Stimulated activated CD4-positive, alpha-beta T cell treated with anti-CD3 and anti-CD28 coated beads, Interleukin-1b, Interleukin-23, amount 100 ng/mL, for 48 hours (primary cell): Measurements from ENCODE around the gene TXNDC9.
"Not testable (repeated sequence)": the region's sequence is repeated elsewhere in the genome, so short reads cannot be mapped to it uniquely, and the experiment has no call there.

ENCODE experiments used
- DNase-seq: peaks from one replicate; pipeline ENCODE4 v3.0.0-alpha.2; 2020

Gene TXNDC9

GRCh38 chr2:99317873-99318200 is 18.3 kb downstream of the TXNDC9 start:
- not testable (repeated sequence) for DNase-seq

GRCh38 chr2:99317161-99317872 is 18.8 kb downstream of the TXNDC9 start:
- DNase-seq = no peak

GRCh38 chr2:99301097-99301496 is 35.0 kb downstream of the TXNDC9 start, which contains the start of gene LYG1:
Gene LYG1, minus strand, starts transcription at chr2:99301197. Its CDS starts 5,527 bp downstream, at chr2:99295670.
- DNase-seq = not testable (repeated sequence)

GRCh38 chr2:99299580-99299979 is 36.6 kb downstream of the TXNDC9 start:
- no peak for DNase-seq

GRCh38 chr2:99297994-99298393 is 38.1 kb downstream of the TXNDC9 start:
- no peak for DNase-seq

- no peak for DNase-seq
These were observed 50.6 kb downstream of the TXNDC9 start for GRCh38 chr2:99285526-99285925.

- no peak for DNase-seq
These were observed 56.0 kb downstream of the TXNDC9 start for GRCh38 chr2:99279969-99280695.

- DNase-seq = no peak
These were observed 57.3 kb downstream of the TXNDC9 start for GRCh38 chr2:99278793-99279291.

GRCh38 chr2:99278195-99278765 is 57.9 kb downstream of the TXNDC9 start:
- not testable (repeated sequence) for DNase-seq

GRCh38 chr2:99275882-99276281 is 60.3 kb downstream of the TXNDC9 start:
- DNase-seq = no peak
